ENCODE measurements around the gene PIGM.

- no peak for TF ChIP-seq EZH2 (IDR thresholded peaks at IDR 0.05; ENCODE audit: borderline replicate concordance, low read length)
- no peak for TF ChIP-seq CTCF (IDR thresholded peaks at IDR 0.05; ENCODE audit: low read length)
These were observed 9.2 kb downstream of the PIGM start for GRCh38 chr1:160022330-160023310.

Measured in OCI-LY1 (cell line).